HUES64 (cell line): ENCODE results near the gene HASPIN. TPM values are rescaled to one million over a fixed set of nuclear protein-coding genes. Genes with fewer than 3 reads are reported as not detected.
A peak's percentile ranks its signal among the peaks of the same experiment; 100 is the strongest.

ENCODE experiments used
- H3K27ac ChIP-seq: 2 replicates; pipeline ENCODE4 v1.7.0; 2013; ENCODE audit warnings: low read depth, low read length, inconsistent platforms
- H3K27me3 ChIP-seq: 2 replicates; pipeline ENCODE4 v1.6.1; 2013; ENCODE audit warnings: mild to moderate bottlenecking, low read length; ENCODE audit not compliant: insufficient read depth
- H3K36me3 ChIP-seq: 2 replicates; pipeline ENCODE4 v1.6.1; 2013; ENCODE audit warnings: mild to moderate bottlenecking, low read length; ENCODE audit not compliant: insufficient read depth
- H3K4me1 ChIP-seq: 2 replicates; pipeline ENCODE4 v1.6.1; 2013; ENCODE audit warnings: mild to moderate bottlenecking, low read length, moderate library complexity; ENCODE audit not compliant: insufficient read depth
- H3K4me3 ChIP-seq: 2 replicates; pipeline ENCODE4 v1.5.1; 2013; ENCODE audit warnings: mild to moderate bottlenecking, low read length, moderate library complexity
- H3K9ac ChIP-seq: 2 replicates; pipeline ENCODE4 v1.6.1; 2013; ENCODE audit warnings: mild to moderate bottlenecking, low read depth, low read length
- H3K9me3 ChIP-seq: 2 replicates; pipeline ENCODE4 v1.6.1; 2013; ENCODE audit warnings: low read depth, low read length; ENCODE audit not compliant: insufficient read depth
- WGBS: fragments of 150-250, 120-280 bp; methylation state at CpG from one replicate; pipeline ENCODE4 v1.1.7; 2013; ENCODE audit warnings: missing lambda C conversion rate; 5-methylcytosine and 5-hydroxymethylcytosine counted together
- polyA plus RNA-seq, 2 experiments: library from polyadenylated mRNA; stranded (reverse); fragments of 50-300 nt; gene quantifications; one replicate each; pipeline ENCODE4 v1.2.3, GENCODE V29; 2013

Gene HASPIN
- polyA plus RNA-seq (2013, experiment 1 of 2): 11.5 TPM
- polyA plus RNA-seq (2013, experiment 2 of 2): 13.5 TPM

- Histone ChIP-seq H3K9me3 (no peaks in the 10 kb centered on the region), H3K4me1 (0 out of 2 replicates have a peak, but pooled peaks cover 5% of the 10 kb centered on the region), H3K4me3 (peak within 1 kb of the TSS; percentile 79), H3K27ac (peak within 1 kb of the TSS; percentile 64), H3K36me3 (peaks cover 39% of the 10 kb centered on the region), H3K27me3 (no peaks in the 10 kb centered on the region), H3K9ac (peak within 1 kb of the TSS; percentile 87)
- under 1% methylated on average over 98 of the region's 98 CpGs for WGBS
Measured at GRCh38 chr17:3723556-3724377, at the start of gene HASPIN. Gene HASPIN (plus strand): TSS chr17:3723903. CDS start chr17:3723936, 33 bp downstream.

GRCh38 chr17:3675886-3676285 is 47.8 kb upstream of the HASPIN start:
- Histone ChIP-seq H3K27me3 (no peaks in the 10 kb centered on the region), H3K4me3 (no peak overlapping the region), H3K27ac (no peak overlapping the region), H3K9ac (no peak overlapping the region), H3K36me3 (no peaks in the 10 kb centered on the region), H3K4me1 (peaks cover 6% of the 10 kb centered on the region; the same call in 1 of the 2 replicates), H3K9me3 (no peaks in the 10 kb centered on the region)
- 93% methylated on average over 11 of the region's 11 CpGs for WGBS

GRCh38 chr17:3678095-3678820 is 45.4 kb upstream of the HASPIN start:
- WGBS: 59% methylated on average over 16 of the region's 16 CpGs
- peaks cover 6% of the 10 kb centered on the region; the same call in 1 of the 2 replicates for H3K4me1 ChIP-seq
- no peaks in the 10 kb centered on the region for H3K36me3 ChIP-seq

GRCh38 chr17:3678821-3679530 is 44.7 kb upstream of the HASPIN start:
- Histone ChIP-seq H3K27me3 (no peaks in the 10 kb centered on the region), H3K27ac (no peak overlapping the region), H3K9me3 (no peaks in the 10 kb centered on the region), H3K9ac (no peak overlapping the region), H3K4me1 (peaks cover 6% of the 10 kb centered on the region; the same call in 1 of the 2 replicates), H3K36me3 (no peaks in the 10 kb centered on the region), H3K4me3 (no peak overlapping the region)
- 94% methylated on average over 27 of the region's 27 CpGs for WGBS

More at GRCh38 chr17:3678095-3678820, 45.4 kb upstream of the HASPIN start:
- H3K9me3 ChIP-seq: no peaks in the 10 kb centered on the region
- H3K9ac ChIP-seq: no peak overlapping the region
- no peaks in the 10 kb centered on the region for H3K27me3 ChIP-seq
- H3K4me3 ChIP-seq: no peak overlapping the region
- H3K27ac ChIP-seq: no peak overlapping the region

- no peak overlapping the region for H3K9ac ChIP-seq
- 85% methylated on average over 20 of the region's 20 CpGs for WGBS
- H3K4me1 ChIP-seq: peaks cover 6% of the 10 kb centered on the region; the same call in 1 of the 2 replicates
- no peaks in the 10 kb centered on the region for H3K27me3 ChIP-seq
- H3K4me3 ChIP-seq: no peak overlapping the region
- H3K36me3 ChIP-seq: no peaks in the 10 kb centered on the region
- H3K27ac ChIP-seq: no peak overlapping the region
- no peaks in the 10 kb centered on the region for H3K9me3 ChIP-seq
Measured at GRCh38 chr17:3679531-3680126, 44.1 kb upstream of the HASPIN start.

- Histone ChIP-seq H3K27me3 (no peaks in the 10 kb centered on the region), H3K9ac (no peak overlapping the region), H3K36me3 (no peaks in the 10 kb centered on the region), H3K27ac (no peak overlapping the region), H3K9me3 (no peaks in the 10 kb centered on the region), H3K4me3 (no peak overlapping the region), H3K4me1 (peaks cover 6% of the 10 kb centered on the region; the same call in 1 of the 2 replicates)
- 93% methylated on average over 12 of the region's 12 CpGs for WGBS
Measured at GRCh38 chr17:3681057-3681456, 42.6 kb upstream of the HASPIN start.

- no peak overlapping the region for H3K9ac ChIP-seq
- no peaks in the 10 kb centered on the region for H3K27me3 ChIP-seq
- no peaks in the 10 kb centered on the region for H3K9me3 ChIP-seq
- WGBS: 88% methylated on average over 20 of the region's 20 CpGs
- no peaks in the 10 kb centered on the region for H3K36me3 ChIP-seq
- H3K4me3 ChIP-seq: no peak overlapping the region
- no peak overlapping the region for H3K27ac ChIP-seq
- peaks cover 6% of the 10 kb centered on the region; the same call in 1 of the 2 replicates for H3K4me1 ChIP-seq
Measured at GRCh38 chr17:3681565-3681964, 42.1 kb upstream of the HASPIN start.

- WGBS: 92% methylated on average over 12 of the region's 12 CpGs
Measured at GRCh38 chr17:3682033-3682432, 41.7 kb upstream of the HASPIN start.

GRCh38 chr17:3683054-3683511 is 40.6 kb upstream of the HASPIN start:
- 46% methylated on average over 9 of the region's 10 CpGs for WGBS

More at GRCh38 chr17:3682033-3682432, 41.7 kb upstream of the HASPIN start:
- Histone ChIP-seq H3K9ac (no peak overlapping the region), H3K4me1 (peaks cover 6% of the 10 kb centered on the region; the same call in 1 of the 2 replicates), H3K9me3 (no peaks in the 10 kb centered on the region), H3K36me3 (no peaks in the 10 kb centered on the region), H3K27me3 (no peaks in the 10 kb centered on the region), H3K27ac (no peak overlapping the region), H3K4me3 (no peak overlapping the region)

GRCh38 chr17:3685174-3685573 is 38.5 kb upstream of the HASPIN start:
- H3K4me3 ChIP-seq: no peak overlapping the region
- no peak overlapping the region for H3K27ac ChIP-seq
- no peak overlapping the region for H3K9ac ChIP-seq
- 68% methylated on average over 11 of the region's 13 CpGs for WGBS
- H3K36me3 ChIP-seq: no peaks in the 10 kb centered on the region
- H3K27me3 ChIP-seq: no peaks in the 10 kb centered on the region
- peaks cover 3% of the 10 kb centered on the region; the same call in 1 of the 2 replicates for H3K4me1 ChIP-seq
- no peaks in the 10 kb centered on the region for H3K9me3 ChIP-seq

More at GRCh38 chr17:3683054-3683511, 40.6 kb upstream of the HASPIN start:
- Histone ChIP-seq H3K4me1 (peaks cover 3% of the 10 kb centered on the region; the same call in 1 of the 2 replicates), H3K27ac (no peak overlapping the region), H3K9ac (no peak overlapping the region), H3K36me3 (no peaks in the 10 kb centered on the region), H3K27me3 (no peaks in the 10 kb centered on the region), H3K9me3 (no peaks in the 10 kb centered on the region), H3K4me3 (no peak overlapping the region)
